ENCODE data around the gene ATRN. TPM values are rescaled to one million over a fixed set of nuclear protein-coding genes. Genes with fewer than 3 reads are reported as not detected.

Gene ATRN
- total RNA-seq, 2 experiments from 2014 or later = 8.8 to 9.1 TPM

- TF ChIP-seq, protein P1, sequence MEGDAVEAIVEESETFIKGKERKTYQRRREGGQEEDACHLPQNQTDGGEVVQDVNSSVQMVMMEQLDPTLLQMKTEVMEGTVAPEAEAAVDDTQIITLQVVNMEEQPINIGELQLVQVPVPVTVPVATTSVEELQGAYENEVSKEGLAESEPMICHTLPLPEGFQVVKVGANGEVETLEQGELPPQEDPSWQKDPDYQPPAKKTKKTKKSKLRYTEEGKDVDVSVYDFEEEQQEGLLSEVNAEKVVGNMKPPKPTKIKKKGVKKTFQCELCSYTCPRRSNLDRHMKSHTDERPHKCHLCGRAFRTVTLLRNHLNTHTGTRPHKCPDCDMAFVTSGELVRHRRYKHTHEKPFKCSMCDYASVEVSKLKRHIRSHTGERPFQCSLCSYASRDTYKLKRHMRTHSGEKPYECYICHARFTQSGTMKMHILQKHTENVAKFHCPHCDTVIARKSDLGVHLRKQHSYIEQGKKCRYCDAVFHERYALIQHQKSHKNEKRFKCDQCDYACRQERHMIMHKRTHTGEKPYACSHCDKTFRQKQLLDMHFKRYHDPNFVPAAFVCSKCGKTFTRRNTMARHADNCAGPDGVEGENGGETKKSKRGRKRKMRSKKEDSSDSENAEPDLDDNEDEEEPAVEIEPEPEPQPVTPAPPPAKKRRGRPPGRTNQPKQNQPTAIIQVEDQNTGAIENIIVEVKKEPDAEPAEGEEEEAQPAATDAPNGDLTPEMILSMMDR (IDR thresholded peaks at IDR 0.05) = no peak
- no peaks in the 10 kb centered on the region for H3K9me3 Mint-ChIP-seq
- H3K27ac Mint-ChIP-seq = no peak overlapping the region
- H3K36me3 Mint-ChIP-seq (ENCODE audit: low read depth) = peaks cover 63% of the 10 kb centered on the region
- ATAC-seq (ENCODE audit: poor library complexity) (no peak), DNase-seq (no peak)
- no peak overlapping the region for H3K4me3 Mint-ChIP-seq
- no peaks in the 10 kb centered on the region for H3K27me3 Mint-ChIP-seq
- H3K4me1 Mint-ChIP-seq (ENCODE audit: low read depth) = no peaks in the 10 kb centered on the region
- intact Hi-C loops (cut with DNase I, micrococcal nuclease) = no loop called here
- POLR2A ChIA-PET = no interaction called here
- CTCF ChIA-PET = no interaction called here
- Histone ChIP-seq H3K27ac (ENCODE audit: low read depth in 1 of 2, low read length in 2 of 2) (no peak overlapping the region), H3K9me3 (ENCODE audit: control insufficient read depth in 1 of 2, insufficient read depth in 1 of 2, low read length in 2 of 2) (no peaks in the 10 kb centered on the region), H3K36me3 (ENCODE audit: insufficient read depth, low read length) (peaks cover 13% of the 10 kb centered on the region), H3K4me1 (ENCODE audit: insufficient read depth, low read length) (no peaks in the 10 kb centered on the region), H3K27me3 (ENCODE audit: control insufficient read depth in 1 of 2, insufficient read depth in 2 of 2, low read length in 2 of 2) (no peaks in the 10 kb centered on the region), H3K4me3 (ENCODE audit: low read length) (no peak overlapping the region)
Observed at GRCh38 chr20:3647473-3647872, 176.7 kb downstream of the ATRN start.

DNA sequence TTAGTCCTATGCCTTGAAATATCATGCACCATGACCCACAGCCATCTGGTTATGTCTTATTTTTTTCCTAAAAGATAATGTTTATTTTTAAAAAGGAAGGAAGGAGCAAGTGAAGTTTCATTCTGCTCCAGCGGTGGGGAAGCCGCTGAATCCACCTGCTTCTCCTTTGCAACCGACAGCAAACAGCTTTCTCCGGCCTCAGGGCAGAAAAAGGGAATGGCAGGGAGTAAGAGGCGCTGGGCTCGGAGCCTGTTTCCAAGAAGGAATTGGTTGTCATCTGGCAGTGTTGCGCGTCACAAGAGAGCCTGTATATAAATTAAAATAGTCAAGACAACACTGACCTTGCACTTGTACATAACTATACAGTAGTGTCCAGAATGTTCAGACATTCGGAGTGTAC is 178.1 kb downstream of the ATRN start:
- Histone ChIP-seq H3K4me1 (ENCODE audit: insufficient read depth, low read length) (peaks cover 9% of the 10 kb centered on the region), H3K9me3 (ENCODE audit: control insufficient read depth in 1 of 2, insufficient read depth in 1 of 2, low read length in 2 of 2) (peaks cover 0 to 7% of the 10 kb centered on the region in 2 experiments), H3K4me3 (ENCODE audit: low read length) (no peak overlapping the region), H3K27ac (ENCODE audit: low read depth in 1 of 2, low read length in 2 of 2) (no peak overlapping the region), H3K36me3 (ENCODE audit: insufficient read depth, low read length) (peaks cover 12% of the 10 kb centered on the region), H3K27me3 (ENCODE audit: control insufficient read depth in 1 of 2, insufficient read depth in 2 of 2, low read length in 2 of 2) (no peaks in the 10 kb centered on the region)
- no peaks in the 10 kb centered on the region for H3K4me1 Mint-ChIP-seq (ENCODE audit: low read depth)
- intact Hi-C loops (cut with DNase I, micrococcal nuclease) = no loop called here
- ChIA-PET POLR2A (no interaction called here), CTCF (no interaction called here)
- no peaks in the 10 kb centered on the region for H3K27me3 Mint-ChIP-seq
- H3K9me3 Mint-ChIP-seq = no peaks in the 10 kb centered on the region
- H3K27ac Mint-ChIP-seq = no peak overlapping the region
- H3K4me3 Mint-ChIP-seq = no peak overlapping the region
- ATAC-seq (ENCODE audit: poor library complexity) = no peak
- TF ChIP-seq, protein P1 (IDR thresholded peaks at IDR 0.05) = no peak
- H3K36me3 Mint-ChIP-seq (ENCODE audit: low read depth) = peaks cover 52% of the 10 kb centered on the region
- no peak for DNase-seq

DNA sequence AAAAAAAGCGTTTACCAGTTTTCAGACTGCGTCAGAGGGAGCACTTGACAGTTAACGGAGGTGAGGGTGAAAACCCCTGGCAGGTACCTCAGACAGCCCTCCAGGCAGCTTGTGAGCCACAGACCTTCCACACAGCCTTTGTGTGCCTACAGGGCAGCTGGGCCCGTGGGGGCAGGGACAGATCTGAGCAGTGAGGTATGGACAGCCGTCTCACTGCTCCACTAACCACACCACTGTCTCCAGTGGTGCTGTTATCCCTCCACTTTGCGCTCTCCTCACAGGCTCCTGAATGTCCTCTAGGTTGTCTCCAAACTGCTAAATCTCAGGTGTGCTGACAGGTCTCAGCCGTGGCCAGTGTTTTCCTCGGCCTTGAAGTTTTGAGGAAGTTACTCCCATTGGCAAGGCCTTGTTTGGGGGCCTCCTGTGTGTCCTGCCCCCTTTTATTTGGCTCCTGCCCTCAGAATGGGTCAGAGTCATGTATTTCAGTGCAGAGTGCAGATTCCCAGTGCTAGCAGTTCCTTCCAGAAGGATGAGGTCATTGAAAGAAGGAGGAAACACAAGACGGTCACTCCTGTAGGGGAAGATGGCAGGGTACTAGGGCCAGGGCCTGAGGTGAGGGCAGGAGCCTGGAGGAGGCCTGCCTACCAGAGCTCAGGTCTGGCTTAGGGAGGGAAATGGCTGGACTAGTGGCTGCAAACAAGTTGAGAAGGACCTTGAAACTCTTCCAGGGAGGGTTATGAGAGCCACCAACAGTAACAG is 180.6 kb downstream of the ATRN start:
- Histone ChIP-seq H3K27me3 (ENCODE audit: control insufficient read depth in 1 of 2, insufficient read depth in 2 of 2, low read length in 2 of 2) (no peaks in the 10 kb centered on the region), H3K4me3 (ENCODE audit: low read length) (no peak overlapping the region), H3K36me3 (ENCODE audit: insufficient read depth, low read length) (peaks cover 3% of the 10 kb centered on the region), H3K4me1 (ENCODE audit: insufficient read depth, low read length) (peaks cover 9% of the 10 kb centered on the region), H3K27ac (ENCODE audit: low read depth in 1 of 2, low read length in 2 of 2) (no peak overlapping the region), H3K9me3 (ENCODE audit: control insufficient read depth in 1 of 2, insufficient read depth in 1 of 2, low read length in 2 of 2) (peaks cover 0 to 14% of the 10 kb centered on the region in 2 experiments)
- no peaks in the 10 kb centered on the region for H3K27me3 Mint-ChIP-seq
- no peak for DNase-seq
- H3K4me1 Mint-ChIP-seq (ENCODE audit: low read depth) = no peaks in the 10 kb centered on the region
- no peaks in the 10 kb centered on the region for H3K9me3 Mint-ChIP-seq
- CTCF ChIA-PET = no interaction called here
- intact Hi-C loops (cut with DNase I, micrococcal nuclease) = no loop called here
- no peak overlapping the region for H3K4me3 Mint-ChIP-seq
- H3K36me3 Mint-ChIP-seq (ENCODE audit: low read depth) = peaks cover 31% of the 10 kb centered on the region
- TF ChIP-seq, protein P1 (IDR thresholded peaks at IDR 0.05) = no peak
- ATAC-seq (ENCODE audit: poor library complexity) = no peak
- H3K27ac Mint-ChIP-seq = no peak overlapping the region
- POLR2A ChIA-PET = no interaction called here
